Measurements from ENCODE around the gene CALHM6.

GRCh38 chr6:116444092-116444491 is 17.1 kb upstream of the CALHM6 start:
- TF ChIP-seq CTCF (IDR thresholded peaks at IDR 0.05; ENCODE audit: insufficient read depth, low read length, poor library complexity, severe bottlenecking) (peak; percentile 42), EZH2phosphoT487 (conservative IDR thresholded peaks at IDR 0.05; ENCODE audit: low read length) (no peak)
